SU-DHL-6 (cell line): ENCODE data around the gene EVI5.

Source experiments
- H2AFZ ChIP-seq: fragments of 200-600 bp; sonication (generic); 2 replicates; pipeline ENCODE4 v1.6.1; 2014; ENCODE audit warnings: low read depth, mild to moderate bottlenecking, moderate library complexity, mixed read lengths, antibody characterized with exemption, low read length; ENCODE audit not compliant: severe bottlenecking
- H3F3A ChIP-seq: fragments of 200-600 bp; shearing (Covaris generic); 2 replicates; pipeline ENCODE4 v1.6.0; 2016; ENCODE audit warnings: antibody characterized with exemption, mild to moderate bottlenecking; ENCODE audit not compliant: insufficient read depth
- H3K27ac ChIP-seq: fragments of 200-600 bp; sonication (generic); 2 replicates; pipeline ENCODE4 v1.5.1; 2016; ENCODE audit warnings: low read depth, mild to moderate bottlenecking, low read length, moderate library complexity, mixed read lengths
- H3K27me3 ChIP-seq: fragments of 200-600 bp; sonication (generic), shearing (Covaris generic); 2 replicates; pipeline ENCODE4 v1.6.0; 2014; ENCODE audit warnings: mild to moderate bottlenecking, low read length
- H3K36me3 ChIP-seq: fragments of 200-600 bp; sonication (generic); 2 replicates; pipeline ENCODE4 v1.6.1; 2014; ENCODE audit warnings: mild to moderate bottlenecking, low read length, mixed read lengths
- H3K4me2 ChIP-seq: fragments of 300-600, 200-600 bp; shearing (Covaris generic), sonication (generic); 2 replicates; pipeline ENCODE4 v1.6.0; 2014; ENCODE audit warnings: low read length, low read depth, mild to moderate bottlenecking; ENCODE audit not compliant: poor library complexity, severe bottlenecking
- H3K4me3 ChIP-seq: fragments of 200-600 bp; sonication (generic); 2 replicates; pipeline ENCODE4 v1.5.1; 2014; ENCODE audit warnings: antibody characterized with exemption, low read length, mild to moderate bottlenecking, mixed read lengths; ENCODE audit not compliant: insufficient read depth, poor library complexity, severe bottlenecking
- H3K79me2 ChIP-seq: fragments of 200-600 bp; sonication (generic); 2 replicates; pipeline ENCODE4 v1.6.1; 2014; ENCODE audit warnings: mild to moderate bottlenecking, low read length, moderate library complexity; ENCODE audit not compliant: insufficient read depth
- H3K9ac ChIP-seq: fragments of 200-600 bp; sonication (generic); 2 replicates; pipeline ENCODE4 v1.7.0; 2014; ENCODE audit warnings: mild to moderate bottlenecking, low read length
- H3K9me2 ChIP-seq: fragments of 200-600 bp; sonication (generic); replicated peaks from 2 replicates; pipeline ENCODE4 v1.6.1; 2014; ENCODE audit warnings: low read length; ENCODE audit not compliant: insufficient read depth
- H3K9me3 ChIP-seq: fragments of 200-600 bp; sonication (generic); 2 replicates; pipeline ENCODE4 v1.6.1; 2014; ENCODE audit warnings: low read length, mixed read lengths; ENCODE audit not compliant: insufficient read depth
- H4K20me1 ChIP-seq: fragments of 200-600 bp; sonication (generic); 2 replicates; pipeline ENCODE4 v1.6.1; 2014; ENCODE audit warnings: low read depth, mild to moderate bottlenecking, antibody characterized with exemption, low read length, moderate library complexity, mixed read lengths
- CTCF ChIP-seq: fragments of 200-600 bp; sonication (generic); IDR thresholded peaks from one replicate; pipeline ENCODE4 v1.5.1; 2017; ENCODE audit warnings: antibody characterized with exemption, mild to moderate bottlenecking, low read length, moderate library complexity; ENCODE audit not compliant: insufficient read depth, poor library complexity, severe bottlenecking
- EZH2phosphoT487 ChIP-seq: fragments of 200-600 bp; sonication (generic), shearing (Covaris generic); conservative IDR thresholded peaks from 2 replicates; pipeline ENCODE4 v1.6.1; 2018; ENCODE audit warnings: mild to moderate bottlenecking, antibody characterized with exemption, low read length, moderate library complexity, mixed read lengths

The EVI5 gene

DNA sequence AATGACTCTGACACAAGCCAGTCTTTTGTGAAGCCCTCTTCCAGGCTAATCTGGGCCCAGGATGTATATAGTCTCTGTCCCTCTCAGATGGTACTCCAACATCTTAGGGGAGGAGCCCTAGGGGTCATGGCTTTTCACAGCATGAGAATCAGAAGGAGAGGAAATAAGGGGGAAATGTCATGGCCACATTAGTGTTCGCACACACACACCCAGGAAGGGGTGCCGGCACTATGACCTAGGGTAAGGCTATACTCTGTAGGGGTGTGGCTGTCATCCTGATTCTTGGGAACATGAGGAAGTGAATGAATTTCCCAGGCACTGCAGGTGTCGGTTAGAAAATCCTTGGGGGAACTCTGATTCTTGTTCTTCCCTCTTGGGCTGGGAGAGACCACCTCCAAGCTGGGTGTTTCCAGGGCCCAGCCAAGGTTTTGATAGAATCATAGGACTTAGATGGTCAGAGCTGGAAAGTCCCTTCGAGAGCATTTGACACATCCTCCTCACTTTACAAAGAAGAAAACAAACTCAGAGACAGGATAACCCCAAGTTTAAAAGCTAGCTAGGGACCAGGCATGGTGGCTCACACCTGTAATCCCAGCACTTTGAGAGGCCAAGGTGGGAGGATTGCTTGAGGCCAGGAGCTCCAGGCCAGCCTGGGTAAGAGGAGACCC lies 320.2 kb downstream of the EVI5 start:
- no peaks in the 10 kb centered on the region for H3K36me3 ChIP-seq
- no peak overlapping the region for H3K27ac ChIP-seq
- no peaks in the 10 kb centered on the region for H4K20me1 ChIP-seq
- H3K9me2 ChIP-seq = no peaks in the 10 kb centered on the region
- no peaks in the 10 kb centered on the region for H3K9me3 ChIP-seq
- no peak overlapping the region for H3K4me3 ChIP-seq
- TF ChIP-seq EZH2phosphoT487 (no peak), CTCF (no peak)
- H2AFZ ChIP-seq = no peak overlapping the region
- peaks cover 4% of the 10 kb centered on the region; the same call in 1 of the 2 replicates for H3F3A ChIP-seq
- no peak overlapping the region for H3K9ac ChIP-seq
- no peaks in the 10 kb centered on the region for H3K27me3 ChIP-seq
- H3K4me2 ChIP-seq = no peak overlapping the region
- no peaks in the 10 kb centered on the region for H3K79me2 ChIP-seq

- H3K79me2 ChIP-seq = no peaks in the 10 kb centered on the region
- no peaks in the 10 kb centered on the region for H3K9me2 ChIP-seq
- H3K36me3 ChIP-seq = no peaks in the 10 kb centered on the region
- no peaks in the 10 kb centered on the region for H3K9me3 ChIP-seq
- no peaks in the 10 kb centered on the region for H3F3A ChIP-seq
- H3K27ac ChIP-seq = no peak overlapping the region
- no peak overlapping the region for H3K4me2 ChIP-seq
- TF ChIP-seq EZH2phosphoT487 (no peak), CTCF (no peak)
- no peak overlapping the region for H3K4me3 ChIP-seq
- H2AFZ ChIP-seq = no peak overlapping the region
- H4K20me1 ChIP-seq = no peaks in the 10 kb centered on the region
- no peaks in the 10 kb centered on the region for H3K27me3 ChIP-seq
- no peak overlapping the region for H3K9ac ChIP-seq
These were observed 323.4 kb downstream of the EVI5 start for GRCh38 chr1:92461364-92462097.

- H3K79me2 ChIP-seq = no peaks in the 10 kb centered on the region
- TF ChIP-seq CTCF = no peak
- TF ChIP-seq EZH2phosphoT487 = no peak
- no peaks in the 10 kb centered on the region for H3K27me3 ChIP-seq
- no peaks in the 10 kb centered on the region for H3K9me2 ChIP-seq
- no peak overlapping the region for H3K4me3 ChIP-seq
- no peak overlapping the region for H3K9ac ChIP-seq
- H2AFZ ChIP-seq = peak overlapping the region; percentile 71
- H3K4me2 ChIP-seq = no peak overlapping the region
- H4K20me1 ChIP-seq = no peaks in the 10 kb centered on the region
- no peaks in the 10 kb centered on the region for H3K9me3 ChIP-seq
- H3K27ac ChIP-seq = no peak overlapping the region
- H3F3A ChIP-seq = no peaks in the 10 kb centered on the region
- no peaks in the 10 kb centered on the region for H3K36me3 ChIP-seq
These were observed 325.0 kb downstream of the EVI5 start for GRCh38 chr1:92459871-92460320.
